DMS 273 (cell line): ENCODE data around the gene SYK.
A peak's percentile ranks its signal among the peaks of the same experiment; 100 is the strongest.

Experiments used
- DNase-seq: peaks from one replicate; lab custom pipeline; 2025; ENCODE audit not compliant: unreplicated experiment; lab: John Stamatoyannopoulos, UW

SYK gene

DNA sequence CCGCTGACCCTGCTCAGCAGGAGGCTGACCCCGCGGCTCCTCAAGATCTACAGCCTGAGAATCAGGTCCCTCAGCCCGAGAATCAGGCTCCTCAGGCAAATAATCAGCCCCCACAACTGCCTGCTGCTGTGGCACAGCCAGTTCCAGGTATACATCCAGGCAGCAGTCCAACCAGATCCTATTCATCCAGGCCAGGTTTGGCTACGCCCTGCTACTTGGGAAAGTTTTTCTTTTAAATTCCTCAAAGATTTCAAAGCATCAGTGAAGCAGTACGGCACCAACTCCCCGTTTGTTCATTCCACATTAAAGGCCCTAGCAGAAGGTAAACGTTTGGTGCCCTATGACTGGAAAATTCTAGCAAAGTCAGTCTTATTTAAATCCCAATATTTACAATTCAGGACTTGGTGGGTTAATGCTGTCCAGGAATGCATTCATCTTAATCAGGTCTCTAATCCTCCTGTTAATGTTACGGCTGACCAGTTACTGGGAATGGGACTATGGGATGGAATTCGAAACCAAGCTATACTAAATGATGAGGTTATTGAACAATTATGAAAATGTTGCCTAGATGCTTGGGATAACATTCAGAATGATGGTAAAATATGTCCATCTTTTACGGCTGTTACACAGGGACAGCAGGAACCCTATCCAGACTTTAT is 102.3 kb downstream of the SYK start:
- no peak for DNase-seq

GRCh38 chr9:90904706-90905478 is 103.3 kb downstream of the SYK start:
- DNase-seq = no peak

- no peak for DNase-seq
These were observed 104.2 kb downstream of the SYK start for GRCh38 chr9:90905822-90906221.

DNA sequence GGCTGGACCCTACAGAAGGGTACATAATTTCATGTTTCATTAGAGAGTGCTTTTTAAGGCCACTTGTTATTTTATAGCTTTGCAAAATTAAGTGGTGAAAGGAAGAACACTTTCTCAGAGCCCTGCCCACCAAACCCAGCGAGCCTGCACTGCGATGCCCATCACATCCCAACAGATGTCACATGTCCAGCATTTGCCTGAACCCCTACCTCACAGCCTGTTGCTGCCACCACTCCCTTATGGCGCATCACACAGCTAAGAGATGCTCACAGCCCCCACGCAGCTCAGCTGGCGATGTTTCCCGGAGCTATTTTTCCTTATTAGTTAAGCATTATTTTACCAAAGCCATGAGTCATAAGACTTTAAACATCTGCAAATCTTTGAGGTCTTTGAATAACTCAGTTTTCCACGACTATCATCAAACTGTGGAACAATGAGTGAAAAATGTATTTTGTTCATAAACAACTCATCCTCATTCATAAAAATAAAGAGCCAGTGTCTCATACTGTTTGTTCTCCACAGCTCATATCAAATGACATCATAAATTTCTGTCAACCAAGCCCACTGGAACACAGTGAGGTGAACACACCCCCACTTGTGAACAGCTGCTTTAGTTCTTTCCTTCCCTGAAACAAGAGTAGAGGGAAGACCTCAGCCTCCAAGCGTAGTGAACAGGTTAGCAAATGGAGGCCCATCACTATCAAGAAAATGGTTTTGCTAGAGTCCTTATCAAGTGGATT is 104.9 kb downstream of the SYK start:
- DNase-seq = no peak

GRCh38 chr9:90907056-90907445 is 105.4 kb downstream of the SYK start:
- DNase-seq = no peak

- no peak for DNase-seq
These were observed 106.2 kb downstream of the SYK start for GRCh38 chr9:90907790-90908189.

- no peak for DNase-seq
These were observed 107.6 kb downstream of the SYK start for GRCh38 chr9:90909225-90909624.

- no peak for DNase-seq
These were observed 108.2 kb downstream of the SYK start for GRCh38 chr9:90909747-90910283.

DNA sequence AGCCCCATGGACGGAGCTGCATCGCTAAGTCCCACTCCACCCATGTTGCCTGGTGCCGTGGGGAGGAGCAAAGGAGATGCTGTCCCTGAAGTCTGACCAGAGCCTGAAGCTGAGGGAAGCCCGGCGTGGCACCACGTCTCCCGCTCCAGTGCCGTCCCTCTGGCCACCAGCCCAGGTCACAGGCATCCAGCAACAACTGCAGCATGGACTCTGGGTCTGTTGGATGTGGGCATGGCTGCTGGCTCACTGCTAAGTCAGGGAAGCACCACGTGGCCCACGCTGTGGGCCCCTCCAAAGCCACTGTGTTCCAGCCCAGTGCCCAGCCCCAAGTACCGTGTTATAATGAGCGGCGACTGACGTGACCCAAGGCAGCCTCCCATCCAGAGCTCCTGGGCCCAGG is 112.6 kb downstream of the SYK start:
- DNase-seq = no peak

DNA sequence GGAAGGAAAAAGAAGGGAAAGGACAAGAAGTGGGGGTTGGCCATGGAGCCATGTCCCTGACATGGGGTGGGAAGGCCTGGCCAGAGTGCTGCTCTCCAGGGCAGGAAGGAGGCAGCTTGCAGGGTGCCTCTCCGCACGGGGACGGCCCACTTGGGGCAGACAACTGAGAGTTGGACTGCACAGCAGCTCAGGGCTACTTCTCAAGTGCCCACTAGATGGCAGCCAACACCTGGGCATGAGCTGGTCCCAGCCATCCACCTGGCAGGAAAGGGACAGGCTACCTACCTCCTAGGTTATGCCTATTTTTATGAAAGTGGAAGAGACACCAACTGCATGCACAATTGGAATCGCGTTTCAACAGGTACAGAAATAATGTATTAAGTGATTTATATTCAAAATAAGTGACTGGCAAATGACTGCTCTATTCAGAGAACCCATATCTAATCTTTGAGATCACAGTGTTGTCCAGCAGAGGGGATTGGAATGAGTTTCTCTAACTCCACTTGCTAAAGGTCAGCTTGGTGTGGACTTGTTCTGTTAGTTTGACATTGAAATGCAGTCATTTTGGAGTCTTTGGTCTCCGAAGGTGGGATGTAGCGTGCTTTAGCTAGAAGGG is 113.4 kb downstream of the SYK start:
- DNase-seq = peak; percentile 81

- DNase-seq = peak; percentile 60
These were observed 114.1 kb downstream of the SYK start for GRCh38 chr9:90915693-90916092.

DNA sequence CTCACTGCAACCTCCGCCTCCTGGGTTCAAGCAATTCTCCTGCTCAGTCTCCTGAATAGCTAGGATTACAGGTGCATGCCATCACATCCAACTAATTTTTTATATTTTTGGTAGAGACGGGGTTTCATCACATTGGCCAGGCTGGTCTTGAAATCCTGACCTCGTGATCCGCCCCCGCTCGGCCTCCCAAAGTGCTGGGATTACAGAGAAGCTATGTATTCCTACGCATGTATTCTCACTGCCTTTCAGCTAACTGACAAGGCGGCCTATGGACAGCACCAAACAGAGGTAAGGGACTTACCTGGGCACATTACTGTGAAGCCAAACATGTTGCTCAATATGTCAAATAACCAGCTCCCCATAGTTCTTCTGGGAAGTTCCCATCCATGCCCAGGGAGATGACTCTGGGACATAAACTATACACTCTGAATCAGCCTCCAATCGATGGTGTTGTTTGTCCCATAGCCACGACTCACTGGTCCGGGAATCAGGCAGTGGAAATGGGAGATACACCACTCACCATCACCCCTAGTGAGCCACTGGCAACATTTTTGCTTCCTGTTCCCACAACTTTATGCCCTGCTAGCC is 114.6 kb downstream of the SYK start:
- DNase-seq = no peak

GRCh38 chr9:90919883-90920282 is 118.3 kb downstream of the SYK start:
- no peak for DNase-seq

DNA sequence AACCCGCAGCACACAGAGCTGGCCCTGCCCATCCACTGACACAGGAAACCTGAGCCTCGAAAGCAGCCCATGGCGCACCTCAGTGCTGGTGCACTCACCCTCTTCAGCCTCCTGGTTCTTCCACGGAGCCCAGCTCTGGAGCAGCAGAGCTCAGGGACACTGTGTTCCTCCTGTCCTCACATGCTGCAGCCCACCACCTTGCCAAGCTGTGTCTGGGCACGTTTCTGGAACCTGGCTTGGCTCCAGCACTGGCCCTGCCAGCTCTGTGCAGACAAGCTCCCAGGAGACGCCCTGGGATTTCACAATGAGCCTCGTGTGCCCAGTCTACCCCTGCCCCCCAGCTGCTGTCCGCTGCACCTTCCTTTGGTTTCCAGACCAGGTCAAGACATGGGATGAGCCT is 119.5 kb downstream of the SYK start:
- DNase-seq = peak; percentile 77

- DNase-seq = no peak
These were observed 120.3 kb downstream of the SYK start for GRCh38 chr9:90921969-90922368.

- no peak for DNase-seq
These were observed 124.1 kb downstream of the SYK start for GRCh38 chr9:90925581-90926257.

- no peak for DNase-seq
These were observed 125.3 kb downstream of the SYK start for GRCh38 chr9:90926936-90927335.

GRCh38 chr9:90927496-90927895 is 125.9 kb downstream of the SYK start:
- DNase-seq = no peak

- peak; percentile 52 for DNase-seq
These were observed 128.0 kb downstream of the SYK start for GRCh38 chr9:90929626-90930025.

DNA sequence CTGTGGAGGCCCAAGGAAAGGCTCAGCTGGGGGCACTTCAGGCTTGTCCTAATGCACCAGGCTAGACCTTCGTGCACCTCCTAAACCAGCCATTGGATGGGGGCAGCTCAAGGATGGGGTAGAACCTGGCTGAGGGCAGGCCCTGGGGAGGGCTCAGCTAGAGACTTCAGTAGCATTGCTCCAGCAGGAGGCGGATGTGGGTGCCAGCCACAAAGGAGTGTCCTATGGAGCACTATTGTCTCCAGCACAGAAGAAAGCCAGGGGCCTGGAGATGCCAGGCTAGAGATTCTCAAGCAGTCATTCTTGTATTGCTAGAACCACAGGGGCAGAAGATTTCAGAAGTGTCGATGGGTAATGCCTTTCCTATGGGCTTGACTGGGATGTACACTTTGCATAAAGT is 131.8 kb downstream of the SYK start:
- DNase-seq = no peak
